IPS DF 19.7 (cell line): ENCODE data around the gene GRM7.

Experiments
- DNase-seq: peaks from one replicate; pipeline ENCODE4 v3.0.0-alpha.2; 2013; ENCODE audit warnings: low read depth, low spot score

GRM7 gene

GRCh38 chr3:7787871-7788828 is 927.2 kb downstream of the GRM7 start:
- no peak for DNase-seq

GRCh38 chr3:7788881-7789280 is 928.0 kb downstream of the GRM7 start:
- peak; percentile 45 for DNase-seq

GRCh38 chr3:7789324-7789723 is 928.4 kb downstream of the GRM7 start:
- DNase-seq: no peak

GRCh38 chr3:7790141-7790540 is 929.2 kb downstream of the GRM7 start:
- no peak for DNase-seq
